ENCODE measurements around the gene SHISA8. TPM values are rescaled to one million over a fixed set of nuclear protein-coding genes. Genes with fewer than 3 reads are reported as not detected.
A peak's percentile ranks its signal among the peaks of the same experiment; 100 is the strongest.

The SHISA8 gene
- total RNA-seq, 1 donor from 2014 or later: not detected

DNA sequence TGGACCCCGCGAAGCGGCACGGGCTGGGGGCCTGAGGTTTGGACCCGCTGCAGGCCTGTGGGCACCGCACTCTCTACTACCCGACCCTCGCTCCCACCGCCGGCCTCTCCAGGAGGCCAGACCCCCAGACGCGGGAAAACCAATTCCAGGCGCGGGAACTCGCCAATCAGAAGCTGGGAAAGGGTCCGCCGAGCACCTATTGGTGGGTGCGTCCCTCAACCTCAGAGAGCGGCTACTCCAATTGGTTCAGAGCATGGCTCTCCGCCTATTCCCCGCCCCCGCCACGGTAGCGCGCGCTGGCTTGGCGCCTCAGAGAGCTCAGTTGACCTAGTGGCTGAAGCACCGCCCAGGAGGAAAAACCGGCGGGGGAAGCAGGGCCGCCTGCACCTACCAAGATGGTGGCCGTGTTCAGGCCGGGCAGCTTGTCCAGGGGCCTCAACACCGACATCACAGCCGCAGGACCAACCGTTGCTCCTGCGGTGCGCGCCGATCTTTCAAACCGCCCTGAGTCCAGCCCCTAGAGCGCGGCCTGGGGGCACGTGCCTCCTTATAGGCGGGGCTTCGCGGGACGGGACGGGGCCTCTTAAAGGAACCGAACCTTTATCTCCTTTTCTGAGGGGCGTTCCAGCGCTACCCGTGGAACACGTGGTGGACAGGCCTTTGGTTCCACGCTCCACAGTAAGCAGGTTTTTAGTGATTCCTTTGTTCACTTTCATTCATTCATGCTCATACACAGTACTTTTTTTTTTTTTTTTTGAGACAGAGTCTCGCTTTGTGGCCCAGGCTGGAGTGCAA is 32.0 kb upstream of the SHISA8 start, which contains the start of gene CENPM:
Gene CENPM, minus strand, starts transcription at position 524 of the 795 bp plus-strand sequence. Its CDS starts 76 bp downstream, at position 448.
- H3K27me3 ChIP-seq (ENCODE audit: low read depth): no peaks in the 10 kb centered on the region
- ATAC-seq (peak; percentile 97 to 99), DNase-seq (peak; percentile 93)
- intact Hi-C loops (cut with DNase I): no loop called here
- H3K27ac ChIP-seq: peak within 1 kb of the TSS; percentile 56
- peaks cover 17% of the 10 kb centered on the region for H3K4me1 ChIP-seq
- H3K4me3 ChIP-seq: peak within 1 kb of the TSS; percentile 94
- H3K9me3 ChIP-seq: no peaks in the 10 kb centered on the region
- no peaks in the 10 kb centered on the region for H3K36me3 ChIP-seq
- TF ChIP-seq, protein P1, sequence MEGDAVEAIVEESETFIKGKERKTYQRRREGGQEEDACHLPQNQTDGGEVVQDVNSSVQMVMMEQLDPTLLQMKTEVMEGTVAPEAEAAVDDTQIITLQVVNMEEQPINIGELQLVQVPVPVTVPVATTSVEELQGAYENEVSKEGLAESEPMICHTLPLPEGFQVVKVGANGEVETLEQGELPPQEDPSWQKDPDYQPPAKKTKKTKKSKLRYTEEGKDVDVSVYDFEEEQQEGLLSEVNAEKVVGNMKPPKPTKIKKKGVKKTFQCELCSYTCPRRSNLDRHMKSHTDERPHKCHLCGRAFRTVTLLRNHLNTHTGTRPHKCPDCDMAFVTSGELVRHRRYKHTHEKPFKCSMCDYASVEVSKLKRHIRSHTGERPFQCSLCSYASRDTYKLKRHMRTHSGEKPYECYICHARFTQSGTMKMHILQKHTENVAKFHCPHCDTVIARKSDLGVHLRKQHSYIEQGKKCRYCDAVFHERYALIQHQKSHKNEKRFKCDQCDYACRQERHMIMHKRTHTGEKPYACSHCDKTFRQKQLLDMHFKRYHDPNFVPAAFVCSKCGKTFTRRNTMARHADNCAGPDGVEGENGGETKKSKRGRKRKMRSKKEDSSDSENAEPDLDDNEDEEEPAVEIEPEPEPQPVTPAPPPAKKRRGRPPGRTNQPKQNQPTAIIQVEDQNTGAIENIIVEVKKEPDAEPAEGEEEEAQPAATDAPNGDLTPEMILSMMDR (IDR thresholded peaks at IDR 0.05): no peak

DNA sequence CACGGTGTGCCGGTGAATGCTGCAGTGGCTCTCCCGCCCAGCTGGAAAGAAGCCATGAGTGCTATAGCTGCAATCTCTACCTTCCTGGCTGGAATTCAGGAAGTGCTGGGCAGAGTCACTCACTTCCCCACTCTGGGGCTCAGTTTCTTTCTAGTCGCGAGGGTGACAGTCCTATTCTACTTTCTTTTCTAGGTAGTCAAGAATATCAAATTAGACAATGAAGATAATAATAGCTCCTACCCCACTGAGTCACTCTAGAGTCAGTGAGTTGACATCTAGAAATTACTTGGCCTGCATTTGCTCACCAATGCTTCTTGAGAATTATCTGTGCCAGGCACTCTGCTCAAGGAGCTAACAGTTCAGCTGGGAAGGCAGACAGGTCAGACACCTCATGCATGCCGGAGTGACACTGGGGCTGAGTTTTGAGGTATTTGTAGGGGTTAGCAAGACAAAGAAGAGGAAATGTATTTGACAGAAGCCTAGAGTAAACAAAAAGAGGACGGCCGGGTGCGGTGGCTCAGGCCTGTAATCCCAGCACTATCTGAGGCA is 28.9 kb upstream of the SHISA8 start:
- intact Hi-C loops (cut with DNase I): loop anchor here (5.0 kb wide), 1 partner anchor 246 kb away; the partner anchor contains the start of gene MEI1
- Histone ChIP-seq H3K36me3 (no peaks in the 10 kb centered on the region), H3K27ac (no peak overlapping the region), H3K9me3 (no peaks in the 10 kb centered on the region), H3K4me3 (no peak overlapping the region), H3K27me3 (ENCODE audit: low read depth) (no peaks in the 10 kb centered on the region), H3K4me1 (peaks cover 31% of the 10 kb centered on the region)
- ATAC-seq (no peak), DNase-seq (no peak)
- TF ChIP-seq, protein P1 (IDR thresholded peaks at IDR 0.05): no peak

DNA sequence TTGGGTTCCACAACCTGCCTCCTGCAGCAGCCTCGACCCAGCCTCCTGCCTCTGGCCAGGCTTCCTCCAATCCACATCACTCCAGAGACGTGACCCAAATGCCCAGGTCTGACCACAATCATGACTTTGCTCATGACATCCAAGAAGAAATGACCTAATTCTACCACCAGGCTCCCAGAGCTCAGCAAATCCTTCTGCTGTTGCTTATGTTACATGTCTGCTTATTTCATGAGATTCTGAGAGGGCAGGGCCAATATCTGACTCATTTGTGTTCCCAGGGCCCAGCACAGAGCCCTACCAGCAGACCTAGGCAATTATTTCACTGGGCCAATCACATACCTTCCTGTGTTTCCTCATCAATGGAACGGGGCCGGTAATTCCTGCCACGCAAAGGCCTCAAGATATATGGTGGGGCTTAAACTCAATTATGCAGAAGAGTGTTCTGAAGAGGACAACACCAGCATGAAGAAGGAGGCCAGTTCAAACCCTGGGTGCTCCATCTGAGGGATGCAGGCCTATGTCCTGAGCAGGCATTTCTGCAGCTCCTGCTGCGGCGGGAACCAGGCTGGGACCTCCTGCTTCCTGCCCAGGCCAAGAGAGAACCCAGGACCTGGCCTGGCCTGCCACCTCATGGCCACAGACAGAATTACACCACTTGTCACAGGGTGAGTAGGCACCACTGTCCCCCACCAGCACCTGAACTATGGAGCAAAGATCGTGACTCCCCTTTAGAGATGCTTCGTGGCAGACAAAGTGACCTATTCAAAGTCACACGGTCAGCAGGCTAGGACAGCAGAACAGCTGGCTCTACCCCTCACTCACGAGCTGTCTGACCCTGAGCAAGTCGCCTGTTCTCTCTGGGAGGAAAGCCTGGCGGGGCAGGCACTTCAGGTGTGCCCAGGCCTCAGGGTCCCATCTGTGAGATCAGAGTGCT is 26.2 kb upstream of the SHISA8 start:
- TF ChIP-seq, protein P1 (IDR thresholded peaks at IDR 0.05): peak; percentile 93
- no peak overlapping the region for H3K4me3 ChIP-seq
- DNase-seq (peak; percentile 86), ATAC-seq (peak; percentile 92 to 93)
- intact Hi-C loops (cut with DNase I): loop anchor here (5.0 kb wide), 1 partner anchor 244 kb away; the partner anchor contains the start of gene MEI1
- H3K27me3 ChIP-seq (ENCODE audit: low read depth): no peaks in the 10 kb centered on the region
- no peaks in the 10 kb centered on the region for H3K36me3 ChIP-seq
- H3K27ac ChIP-seq: peak overlapping the region; percentile 70
- H3K9me3 ChIP-seq: no peaks in the 10 kb centered on the region
- H3K4me1 ChIP-seq: peaks cover 20% of the 10 kb centered on the region

DNA sequence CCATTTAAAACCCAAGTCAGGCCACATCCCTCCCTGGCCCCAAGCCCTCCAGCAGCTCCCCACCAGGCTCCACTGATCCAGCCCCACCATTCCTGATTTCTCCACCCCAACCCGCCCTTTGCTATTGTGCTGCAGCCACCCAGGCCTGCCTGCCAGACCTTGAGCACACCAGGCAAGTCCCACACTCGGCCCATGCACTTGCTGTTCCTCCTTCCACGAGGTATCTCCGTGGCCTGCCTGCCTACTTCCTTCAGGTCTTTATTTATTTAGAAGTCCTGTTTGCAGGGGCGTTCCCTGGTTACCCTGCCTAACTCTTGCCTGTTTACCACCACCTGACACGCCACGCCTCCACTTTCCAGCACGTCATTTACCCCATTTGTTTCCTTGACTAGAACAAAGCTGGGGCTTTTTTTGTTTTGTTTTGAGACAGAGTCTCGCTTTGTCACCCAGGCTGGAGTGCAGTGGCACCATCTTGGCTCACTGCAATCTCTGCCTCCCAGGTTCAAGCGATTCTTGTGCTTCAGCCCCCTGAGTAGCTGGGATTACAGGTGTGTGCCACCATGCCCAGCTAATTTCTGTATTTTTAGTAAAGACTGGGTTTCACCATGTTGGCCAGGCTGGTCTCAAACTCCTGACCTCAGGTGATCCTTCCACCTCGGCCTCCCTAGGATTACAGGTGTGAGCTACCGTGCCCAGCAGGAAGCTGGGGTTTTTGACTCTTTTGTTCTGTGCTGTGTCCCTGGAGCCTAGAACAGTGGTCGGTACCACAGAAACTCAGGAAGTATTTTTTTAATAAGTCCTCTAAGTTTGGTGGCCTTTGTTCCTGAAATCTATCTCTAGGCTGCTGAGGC is 25.3 kb upstream of the SHISA8 start:
- Histone ChIP-seq H3K4me3 (no peak overlapping the region), H3K27ac (peak overlapping the region; percentile 70), H3K4me1 (peaks cover 14% of the 10 kb centered on the region), H3K36me3 (no peaks in the 10 kb centered on the region), H3K9me3 (no peaks in the 10 kb centered on the region), H3K27me3 (ENCODE audit: low read depth) (no peaks in the 10 kb centered on the region)
- TF ChIP-seq, protein P1 (IDR thresholded peaks at IDR 0.05): no peak
- peak; percentile 66 for DNase-seq
- intact Hi-C loops (cut with DNase I): loop anchor here (5.0 kb wide), 1 partner anchor 243 kb away; the partner anchor contains the start of gene MEI1
- peak; percentile 36 for ATAC-seq

Measured in lower lobe of right lung (tissue), 2 donors.